CD14-positive monocyte (primary cell): ENCODE results near the gene ASRGL1. TPM values are rescaled to one million over a fixed set of nuclear protein-coding genes. Genes with fewer than 3 reads are reported as not detected.

ENCODE experiments used
- DNase-seq, 3 donors: peaks; one replicate each; pipeline ENCODE4 v3.0.0-alpha.2; 2011 to 2022
- H2AFZ ChIP-seq: 2 replicates; pipeline ENCODE4 v1.6.0; 2012; ENCODE audit warnings: mild to moderate bottlenecking, low read depth, low read length, inconsistent platforms; ENCODE audit not compliant: insufficient read depth, poor library complexity, severe bottlenecking
- H3K27ac ChIP-seq, 2 donors: 1 replicate in 1 of 2; 2 replicates in 1 of 2; pipeline ENCODE4 v1.5.1; 2012 to 2013; ENCODE audit warnings: low read length in 2 of 2, control low read depth in 1 of 2, inconsistent platforms in 1 of 2, low read depth in 1 of 2, mild to moderate bottlenecking in 1 of 2
- H3K27me3 ChIP-seq, 2 donors: one replicate each; pipeline versions ENCODE4 v1.6.0 to v1.6.1; 2011 to 2013; ENCODE audit warnings: low read length in 2 of 2; ENCODE audit not compliant: control insufficient read depth in 2 of 2, insufficient read depth in 2 of 2
- H3K36me3 ChIP-seq, 2 donors: replicated peaks in 1 of 2; 1 replicate in 1 of 2; 2 replicates in 1 of 2; pipeline versions ENCODE4 v1.5.1 to v1.6.1; 2012 to 2013; ENCODE audit warnings: low read length in 2 of 2, control low read depth in 1 of 2, inconsistent platforms in 1 of 2, mild to moderate bottlenecking in 1 of 2; ENCODE audit not compliant: insufficient read depth in 2 of 2, control insufficient read depth in 1 of 2
- H3K4me1 ChIP-seq, 2 donors: 1 replicate in 1 of 2; 2 replicates in 1 of 2; pipeline versions ENCODE4 v1.5.1 to v1.6.1; 2012 to 2013; ENCODE audit warnings: low read length in 2 of 2, control low read depth in 1 of 2, inconsistent platforms in 1 of 2, mild to moderate bottlenecking in 1 of 2, moderate library complexity in 1 of 2; ENCODE audit not compliant: insufficient read depth in 2 of 2, control insufficient read depth in 1 of 2
- H3K4me2 ChIP-seq: replicated peaks from 2 replicates; pipeline ENCODE3; 2012; ENCODE audit warnings: low read length, moderate library complexity, mild to moderate bottlenecking; ENCODE audit not compliant: poor library complexity, severe bottlenecking; ENCODE audit errors: extremely low read depth
- H3K4me3 ChIP-seq, 3 experiments: fragments of 200-600 bp in 1 of 3; sonication (generic) in 1 of 3; replicated peaks in 1 of 3; 1 replicate in 2 of 3; 2 replicates in 1 of 3; pipeline ENCODE4 v1.5.1; 2011 to 2013; ENCODE audit warnings: low read length in 3 of 3, mild to moderate bottlenecking in 3 of 3, control low read depth in 2 of 3, low read depth in 2 of 3, inconsistent platforms in 1 of 3, moderate library complexity in 1 of 3
- H3K79me2 ChIP-seq: 2 replicates; pipeline ENCODE4 v1.6.0; 2012; ENCODE audit warnings: mild to moderate bottlenecking, control low read depth, inconsistent platforms, low read length, moderate library complexity; ENCODE audit not compliant: insufficient read depth
- H3K9ac ChIP-seq: 2 replicates; pipeline ENCODE4 v1.6.0; 2017; ENCODE audit warnings: low read length, mild to moderate bottlenecking; ENCODE audit not compliant: insufficient read depth, poor library complexity, severe bottlenecking
- H3K9me3 ChIP-seq, 2 donors: replicated peaks in 1 of 2; 1 replicate in 1 of 2; 2 replicates in 1 of 2; pipeline versions ENCODE4 v1.5.1 to v1.6.1; 2012 to 2013; ENCODE audit warnings: low read length in 2 of 2, control low read depth in 1 of 2; ENCODE audit not compliant: control insufficient read depth in 1 of 2, insufficient read depth in 1 of 2
- H4K20me1 ChIP-seq: 2 replicates; pipeline ENCODE4 v1.6.0; 2012; ENCODE audit warnings: mild to moderate bottlenecking, low read length, control low read depth, moderate library complexity; ENCODE audit not compliant: insufficient read depth
- H3K27ac Mint-ChIP-seq, 7 donors: one replicate each; pipeline ENCODE4 v1.8.0; 2020; ENCODE audit warnings: mild to moderate bottlenecking in 7 of 7, mixed read lengths in 7 of 7, moderate library complexity in 6 of 7, inconsistent platforms in 2 of 7
- H3K27me3 Mint-ChIP-seq, 3 donors: one replicate each; pipeline ENCODE4 v1.8.0; 2021 to 2022; ENCODE audit warnings: low read depth in 3 of 3, mild to moderate bottlenecking in 3 of 3, mixed read lengths in 3 of 3, moderate library complexity in 3 of 3, inconsistent platforms in 1 of 3
- H3K36me3 Mint-ChIP-seq, 2 donors: one replicate each; pipeline ENCODE4 v1.8.0; 2020; ENCODE audit warnings: mixed read lengths in 2 of 2, inconsistent platforms in 1 of 2, mild to moderate bottlenecking in 1 of 2
- H3K4me1 Mint-ChIP-seq: one replicate; pipeline ENCODE4 v1.8.0; 2020; ENCODE audit warnings: mild to moderate bottlenecking, mixed read lengths
- H3K4me3 Mint-ChIP-seq, 2 donors: one replicate each; pipeline ENCODE4 v1.8.0; 2020; ENCODE audit warnings: mild to moderate bottlenecking in 2 of 2, mixed read lengths in 2 of 2, moderate library complexity in 1 of 2
- H3K9me3 Mint-ChIP-seq, 7 donors: one replicate each; pipeline ENCODE4 v1.8.0; 2020 to 2022; ENCODE audit warnings: mixed read lengths in 7 of 7, mild to moderate bottlenecking in 6 of 7, moderate library complexity in 6 of 7, inconsistent platforms in 2 of 7
- CTCF ChIP-seq: fragments of 200-600 bp; IDR thresholded peaks from one replicate; pipeline ENCODE4 v1.8.0; 2022; ENCODE audit warnings: antibody characterized with exemption, mild to moderate bottlenecking
- WGBS: methylation state at CpG from one replicate; pipeline ENCODE4 v1.1.5; 2013; ENCODE audit warnings: missing lambda C conversion rate; ENCODE audit not compliant: insufficient coverage; 5-methylcytosine and 5-hydroxymethylcytosine counted together
- intact Hi-C, 2 donors: fragments of 100-400 bp; cut with micrococcal nuclease; formaldehyde crosslinking; loops; one replicate each; pipeline versions ENCODE4 v1.15.0 to v1.15.1; 2023
- polyA plus RNA-seq, 3 donors: library from polyadenylated mRNA; depleted of rRNA in 1 of 3; unstranded in 2 of 3; stranded (reverse) in 1 of 3; fragments of 300-500 nt in 2 of 3; fragments of >200 nt in 1 of 3; fragmentation: Illumina TruSeq in 2 of 3; gene quantifications; 1 replicate in 2 of 3; 2 replicates in 1 of 3; pipeline ENCODE4 v1.2.3, GENCODE V29; 2012 to 2021

Gene ASRGL1
- polyA plus RNA-seq, 3 donors: 22.3 to 57.8 (median 50.6) TPM

- Mint-ChIP-seq H3K27me3 (peaks cover 0 to 1% (median 0%) of the 10 kb centered on the region in 3 donors), H3K4me1 (peaks cover 14% of the 10 kb centered on the region), H3K9me3 (no peaks in the 10 kb centered on the region), H3K4me3 (no peak overlapping the region), H3K36me3 (peaks cover 25 to 50% of the 10 kb centered on the region in 2 donors), H3K27ac (peak overlapping the region in 1 of 7 donors; percentile 30)
- Histone ChIP-seq H2AFZ (no peak overlapping the region), H3K27me3 (no peaks in the 10 kb centered on the region), H3K79me2 (no peaks in the 10 kb centered on the region), H4K20me1 (no peaks in the 10 kb centered on the region), H3K9me3 (no peaks in the 10 kb centered on the region), H3K36me3 (peaks cover 32 to 40% of the 10 kb centered on the region in 2 donors), H3K4me1 (peaks cover 4 to 15% of the 10 kb centered on the region in 2 donors), H3K9ac (peak overlapping the region; percentile 12), H3K4me2 (no peak overlapping the region), H3K4me3 (no peak overlapping the region), H3K27ac (peak overlapping the region in 1 of 2 donors; percentile 15)
- DNase-seq: no peak
- no peak for TF ChIP-seq CTCF
- intact Hi-C loops: loop anchor here in 1 of 2 donors (10.0 kb wide), 1 partner anchor 305 kb away; no protein-coding TSS in a partner anchor
- WGBS: 98% methylated on average over 5 of the region's 5 CpGs
Observed at GRCh38 chr11:62390237-62390636, 53.0 kb downstream of the ASRGL1 start.

GRCh38 chr11:62390722-62391121, 53.5 kb downstream of the ASRGL1 start:
- no peaks in the 10 kb centered on the region for H3K27me3 ChIP-seq
- H3K79me2 ChIP-seq: no peaks in the 10 kb centered on the region
- no peaks in the 10 kb centered on the region for H4K20me1 ChIP-seq
- Mint-ChIP-seq H3K27me3 (peaks cover 0 to 1% (median 0%) of the 10 kb centered on the region in 3 donors), H3K27ac (no peak overlapping the region), H3K36me3 (peaks cover 25 to 50% of the 10 kb centered on the region in 2 donors), H3K4me1 (peaks cover 16% of the 10 kb centered on the region), H3K4me3 (no peak overlapping the region), H3K9me3 (no peaks in the 10 kb centered on the region)
- TF ChIP-seq CTCF: no peak
- peak overlapping the region; percentile 12 for H3K9ac ChIP-seq
- DNase-seq: no peak
- H2AFZ ChIP-seq: no peak overlapping the region
- H3K4me1 ChIP-seq: peaks cover 4 to 17% of the 10 kb centered on the region in 2 donors
- H3K36me3 ChIP-seq: peaks cover 32 to 40% of the 10 kb centered on the region in 2 donors
- WGBS: no CpG with 5 or more reads among the region's 1 CpG
- no peaks in the 10 kb centered on the region for H3K9me3 ChIP-seq
- no peak overlapping the region for H3K4me3 ChIP-seq
- no peak overlapping the region for H3K27ac ChIP-seq
- H3K4me2 ChIP-seq: no peak overlapping the region
- intact Hi-C loops: loop anchor here in 1 of 2 donors (10.0 kb wide), 1 partner anchor 304 kb away; no protein-coding TSS in a partner anchor
